Measurements from ENCODE around the gene TBXT.
A peak's percentile ranks its signal among the peaks of the same experiment; 100 is the strongest.

Gene TBXT

GRCh38 chr6:166166314-166167257, 1.1 kb downstream of the TBXT start:
- H3K4me3 ChIP-seq (replicated peaks in 1 of 2; ENCODE audit: low read depth in 2 of 2, low read length in 2 of 2), result no peak overlapping the region
- no peak for DNase-seq (ENCODE audit: low read depth in 2 of 2)
- TF ChIP-seq, protein P1, sequence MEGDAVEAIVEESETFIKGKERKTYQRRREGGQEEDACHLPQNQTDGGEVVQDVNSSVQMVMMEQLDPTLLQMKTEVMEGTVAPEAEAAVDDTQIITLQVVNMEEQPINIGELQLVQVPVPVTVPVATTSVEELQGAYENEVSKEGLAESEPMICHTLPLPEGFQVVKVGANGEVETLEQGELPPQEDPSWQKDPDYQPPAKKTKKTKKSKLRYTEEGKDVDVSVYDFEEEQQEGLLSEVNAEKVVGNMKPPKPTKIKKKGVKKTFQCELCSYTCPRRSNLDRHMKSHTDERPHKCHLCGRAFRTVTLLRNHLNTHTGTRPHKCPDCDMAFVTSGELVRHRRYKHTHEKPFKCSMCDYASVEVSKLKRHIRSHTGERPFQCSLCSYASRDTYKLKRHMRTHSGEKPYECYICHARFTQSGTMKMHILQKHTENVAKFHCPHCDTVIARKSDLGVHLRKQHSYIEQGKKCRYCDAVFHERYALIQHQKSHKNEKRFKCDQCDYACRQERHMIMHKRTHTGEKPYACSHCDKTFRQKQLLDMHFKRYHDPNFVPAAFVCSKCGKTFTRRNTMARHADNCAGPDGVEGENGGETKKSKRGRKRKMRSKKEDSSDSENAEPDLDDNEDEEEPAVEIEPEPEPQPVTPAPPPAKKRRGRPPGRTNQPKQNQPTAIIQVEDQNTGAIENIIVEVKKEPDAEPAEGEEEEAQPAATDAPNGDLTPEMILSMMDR (IDR thresholded peaks at IDR 0.05; ENCODE audit: low read depth, low read length), result no peak

- TF ChIP-seq, protein P1 (IDR thresholded peaks at IDR 0.05; ENCODE audit: low read depth, low read length), result no peak
- H3K4me3 ChIP-seq (replicated peaks in 1 of 2; ENCODE audit: low read depth in 2 of 2, low read length in 2 of 2), result no peak overlapping the region
- no peak for DNase-seq (ENCODE audit: low read depth in 2 of 2)
Observed at GRCh38 chr6:166165558-166166313, 1.9 kb downstream of the TBXT start.

GRCh38 chr6:166162599-166163342, 4.9 kb downstream of the TBXT start:
- TF ChIP-seq, protein P1 (IDR thresholded peaks at IDR 0.05; ENCODE audit: low read depth, low read length), result no peak
- H3K4me3 ChIP-seq (replicated peaks in 1 of 2; ENCODE audit: low read depth in 2 of 2, low read length in 2 of 2), result no peak overlapping the region
- DNase-seq (ENCODE audit: low read depth in 2 of 2), result no peak

GRCh38 chr6:166157930-166158617, 9.6 kb downstream of the TBXT start:
- TF ChIP-seq, protein P1 (IDR thresholded peaks at IDR 0.05; ENCODE audit: low read depth, low read length), result no peak
- no peak overlapping the region for H3K4me3 ChIP-seq (replicated peaks in 1 of 2; ENCODE audit: low read depth in 2 of 2, low read length in 2 of 2)
- DNase-seq (ENCODE audit: low read depth in 2 of 2), result no peak

DNA sequence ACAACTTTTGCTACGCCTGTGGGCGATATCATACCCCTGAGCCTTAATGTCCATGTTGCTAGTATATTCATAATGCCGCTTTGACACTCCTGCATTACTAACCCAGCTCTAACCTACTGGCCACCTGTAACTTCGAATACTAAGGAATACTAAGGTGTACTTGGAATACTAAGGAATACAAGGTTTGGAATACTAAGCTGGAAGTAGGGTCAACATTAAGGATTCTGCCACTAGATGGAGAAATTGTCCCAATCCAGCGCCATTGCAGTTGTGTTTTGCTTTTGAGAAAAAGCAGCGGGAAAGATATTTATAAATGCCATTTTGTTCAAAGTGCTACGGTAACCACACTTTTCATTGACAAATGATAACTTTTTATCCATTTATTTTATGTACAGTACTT, 10.7 kb downstream of the TBXT start:
- TF ChIP-seq, protein P1 (IDR thresholded peaks at IDR 0.05; ENCODE audit: low read depth, low read length), result peak; percentile 35
- DNase-seq (ENCODE audit: low read depth in 2 of 2), result peak; percentile 11 to 24

GRCh38 chr6:166153966-166154365, 13.7 kb downstream of the TBXT start:
- TF ChIP-seq, protein P1 (IDR thresholded peaks at IDR 0.05; ENCODE audit: low read depth, low read length), result no peak
- no peak for DNase-seq (ENCODE audit: low read depth in 2 of 2)
- no peak overlapping the region for H3K4me3 ChIP-seq (replicated peaks in 1 of 2; ENCODE audit: low read depth in 2 of 2, low read length in 2 of 2)

More for the DNA sequence above, 10.7 kb downstream of the TBXT start:
- H3K4me3 ChIP-seq (replicated peaks in 1 of 2; ENCODE audit: low read depth in 2 of 2, low read length in 2 of 2), result no peak overlapping the region
